Endothelial cell of umbilical vein (primary cell): ENCODE results near the gene CPVL.

Experiments used
- EZH2 ChIP-seq: IDR thresholded peaks from 2 replicates; pipeline ENCODE4 v1.6.1; 2012; ENCODE audit warnings: borderline replicate concordance, low read depth, mild to moderate bottlenecking, moderate library complexity, low read length, inconsistent platforms; ENCODE audit not compliant: severe bottlenecking
- JUN ChIP-seq: IDR thresholded peaks from 2 replicates; pipeline ENCODE4 v1.6.1; 2011; ENCODE audit warnings: borderline replicate concordance, low read depth; ENCODE audit not compliant: insufficient read length, insufficient read depth
- MYC ChIP-seq: IDR thresholded peaks from one replicate; pipeline ENCODE4 v1.6.1; 2011; ENCODE audit warnings: mild to moderate bottlenecking, low read depth, low read length
- POLR2A ChIP-seq: IDR thresholded peaks from 2 replicates; pipeline ENCODE4 v1.6.1; 2012; ENCODE audit warnings: low read depth, mild to moderate bottlenecking, control low read depth, low read length
- POLR2AphosphoS5 ChIP-seq: IDR thresholded peaks from 2 replicates; pipeline ENCODE4 v1.6.1; 2012; ENCODE audit warnings: low read depth, mild to moderate bottlenecking, control low read depth, low read length, moderate library complexity; ENCODE audit not compliant: insufficient read depth
- TF ChIP-seq, protein P1 (sequence below), 2 donors: IDR thresholded peaks; 1 replicate in 1 of 2; 2 replicates in 1 of 2; pipeline ENCODE4 v1.5.1; 2011; ENCODE audit warnings: low read length in 2 of 2, mild to moderate bottlenecking in 2 of 2, moderate library complexity in 2 of 2, control low read depth in 1 of 2, inconsistent platforms in 1 of 2, low read depth in 1 of 2; ENCODE audit not compliant: insufficient read depth in 1 of 2; ENCODE audit errors: extremely low read depth in 1 of 2
- TF ChIP-seq, protein P2 (sequence below): IDR thresholded peaks from 2 replicates; pipeline ENCODE4 v1.6.1; 2011; ENCODE audit not compliant: insufficient read depth, insufficient read length

DNA sequence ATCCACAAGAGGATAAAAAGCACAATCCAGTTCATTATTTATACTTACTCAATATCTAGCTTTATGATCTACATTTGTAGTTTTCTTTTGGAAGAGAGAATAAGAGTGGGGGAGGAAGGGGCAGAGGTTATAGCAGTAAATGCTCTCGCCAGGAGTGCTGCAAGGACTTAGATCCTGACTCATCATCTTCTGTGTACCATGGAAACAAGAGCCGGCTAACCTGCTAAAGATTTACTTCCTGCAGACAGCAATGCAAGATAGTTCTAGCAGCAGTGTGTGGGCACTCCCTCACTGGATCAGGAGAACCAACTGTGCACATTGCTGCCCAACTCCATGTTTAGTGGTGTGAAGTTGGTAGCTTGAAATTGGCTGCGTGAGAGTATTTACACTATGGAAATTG lies 140.5 kb downstream of the CPVL start:
- TF ChIP-seq POLR2A, result no peak
- TF ChIP-seq, protein P1, sequence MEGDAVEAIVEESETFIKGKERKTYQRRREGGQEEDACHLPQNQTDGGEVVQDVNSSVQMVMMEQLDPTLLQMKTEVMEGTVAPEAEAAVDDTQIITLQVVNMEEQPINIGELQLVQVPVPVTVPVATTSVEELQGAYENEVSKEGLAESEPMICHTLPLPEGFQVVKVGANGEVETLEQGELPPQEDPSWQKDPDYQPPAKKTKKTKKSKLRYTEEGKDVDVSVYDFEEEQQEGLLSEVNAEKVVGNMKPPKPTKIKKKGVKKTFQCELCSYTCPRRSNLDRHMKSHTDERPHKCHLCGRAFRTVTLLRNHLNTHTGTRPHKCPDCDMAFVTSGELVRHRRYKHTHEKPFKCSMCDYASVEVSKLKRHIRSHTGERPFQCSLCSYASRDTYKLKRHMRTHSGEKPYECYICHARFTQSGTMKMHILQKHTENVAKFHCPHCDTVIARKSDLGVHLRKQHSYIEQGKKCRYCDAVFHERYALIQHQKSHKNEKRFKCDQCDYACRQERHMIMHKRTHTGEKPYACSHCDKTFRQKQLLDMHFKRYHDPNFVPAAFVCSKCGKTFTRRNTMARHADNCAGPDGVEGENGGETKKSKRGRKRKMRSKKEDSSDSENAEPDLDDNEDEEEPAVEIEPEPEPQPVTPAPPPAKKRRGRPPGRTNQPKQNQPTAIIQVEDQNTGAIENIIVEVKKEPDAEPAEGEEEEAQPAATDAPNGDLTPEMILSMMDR (IDR thresholded peaks at IDR 0.05; ENCODE audit: extremely low read depth in 1 of 2, insufficient read depth in 1 of 2, low read depth in 1 of 2, low read length in 2 of 2), result no peak
- TF ChIP-seq POLR2AphosphoS5, result no peak
- TF ChIP-seq, protein P2, sequence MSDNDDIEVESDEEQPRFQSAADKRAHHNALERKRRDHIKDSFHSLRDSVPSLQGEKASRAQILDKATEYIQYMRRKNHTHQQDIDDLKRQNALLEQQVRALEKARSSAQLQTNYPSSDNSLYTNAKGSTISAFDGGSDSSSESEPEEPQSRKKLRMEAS, result no peak
- TF ChIP-seq MYC, result no peak
- TF ChIP-seq EZH2, result no peak
- no peak for TF ChIP-seq JUN
